H1 (cell line): Measurements from ENCODE around the gene IGSF23. TPM values are rescaled to one million over a fixed set of nuclear protein-coding genes. Genes with fewer than 3 reads are reported as not detected.

ENCODE experiments used
- CTCF ChIA-PET: fragments of 300-600 bp; sonication (Branson Sonifier 250); formaldehyde crosslinking; loops from one replicate; lab custom pipeline; 2021; ENCODE audit not compliant: partially characterized antibody; lab: Charles Lee
- POLR2A ChIA-PET: fragments of 300-600 bp; sonication (Branson Sonifier 250); formaldehyde crosslinking; loops from one replicate; lab custom pipeline; 2021; ENCODE audit warnings: inconsistent platforms; ENCODE audit not compliant: partially characterized antibody; lab: Charles Lee
- DNase-seq, 2 experiments: peaks; one replicate each; pipeline versions ENCODE4 v3.0.0 to v3.0.0-alpha.2; 2010 to 2022; ENCODE audit warnings: low spot score in 2 of 2, low read depth in 1 of 2, mixed read lengths in 1 of 2
- FAIRE-seq: peaks from 2 replicates; lab custom pipeline; 2011; peaks lifted over from hg19 to GRCh38; lab: Jason Lieb, UNC
- H2AFZ ChIP-seq: 2 replicates; pipeline ENCODE4 v1.8.1; 2012; ENCODE audit warnings: low read length, inconsistent platforms
- H2AK5ac ChIP-seq: 2 replicates; pipeline ENCODE4 v1.6.1; 2013; ENCODE audit warnings: low read depth, low read length
- H2BK120ac ChIP-seq: replicated peaks from 2 replicates; pipeline ENCODE3; 2013; ENCODE audit warnings: low read depth, low read length, inconsistent platforms
- H2BK12ac ChIP-seq: 2 replicates; pipeline ENCODE4 v1.6.1; 2013; ENCODE audit warnings: low read depth, low read length
- H2BK15ac ChIP-seq: 2 replicates; pipeline ENCODE4 v1.6.1; 2013; ENCODE audit warnings: low read length
- H2BK20ac ChIP-seq: 2 replicates; pipeline ENCODE4 v1.6.1; 2013; ENCODE audit warnings: low read length
- H2BK5ac ChIP-seq: 2 replicates; pipeline ENCODE4 v1.6.1; 2013; ENCODE audit warnings: low read depth, low read length
- H3K14ac ChIP-seq: 2 replicates; pipeline ENCODE4 v1.6.1; 2013; ENCODE audit warnings: inconsistent platforms; ENCODE audit not compliant: insufficient read length
- H3K18ac ChIP-seq: 2 replicates; pipeline ENCODE4 v1.6.1; 2013; ENCODE audit warnings: low read length; ENCODE audit errors: extremely low read depth
- H3K23ac ChIP-seq: 2 replicates; pipeline ENCODE4 v1.6.1; 2013; ENCODE audit warnings: inconsistent platforms; ENCODE audit not compliant: insufficient read length
- H3K23me2 ChIP-seq: 2 replicates; pipeline ENCODE4 v1.6.1; 2013; ENCODE audit warnings: low read depth, low read length
- H3K27ac ChIP-seq: 2 replicates; pipeline ENCODE4 v1.6.1; 2011; ENCODE audit warnings: low read depth, low read length, inconsistent platforms
- H3K27me3 ChIP-seq, 4 experiments: replicated peaks in 1 of 4; 1 replicate in 1 of 4; 2 replicates in 3 of 4; pipeline versions ENCODE4 v1.6.1 to v1.8.1; 2011 to 2013; ENCODE audit warnings: low read length in 3 of 4, mild to moderate bottlenecking in 3 of 4, inconsistent platforms in 2 of 4, mixed read lengths in 2 of 4, moderate library complexity in 1 of 4; ENCODE audit not compliant: control insufficient read depth in 3 of 4, insufficient read depth in 3 of 4; ENCODE audit errors: extremely low read depth in 1 of 4
- H3K36me3 ChIP-seq, 4 experiments: 2 replicates each; pipeline versions ENCODE4 v1.6.1 to v1.8.1; 2011 to 2013; ENCODE audit warnings: mild to moderate bottlenecking in 4 of 4, low read length in 3 of 4, moderate library complexity in 2 of 4, control low read depth in 1 of 4, inconsistent platforms in 1 of 4; ENCODE audit not compliant: insufficient read depth in 4 of 4, control insufficient read depth in 2 of 4
- H3K4ac ChIP-seq: replicated peaks from 2 replicates; pipeline ENCODE3; 2013; ENCODE audit warnings: low read length, low read depth, mixed read lengths, inconsistent platforms; ENCODE audit not compliant: insufficient read length
- H3K4me1 ChIP-seq, 4 experiments: replicated peaks in 1 of 4; 1 replicate in 1 of 4; 2 replicates in 3 of 4; pipeline versions ENCODE4 v1.6.1 to v1.8.1; 2011 to 2013; ENCODE audit warnings: low read length in 3 of 4, inconsistent platforms in 2 of 4, mixed read lengths in 1 of 4; ENCODE audit not compliant: insufficient read depth in 4 of 4, control insufficient read depth in 3 of 4
- H3K4me2 ChIP-seq, 2 experiments: 2 replicates each; pipeline versions ENCODE4 v1.6.1 to v1.8.1; 2011 to 2013; ENCODE audit warnings: low read depth in 2 of 2, low read length in 2 of 2, control low read depth in 1 of 2, inconsistent platforms in 1 of 2, mild to moderate bottlenecking in 1 of 2; ENCODE audit not compliant: insufficient read depth in 1 of 2
- H3K4me3 ChIP-seq, 4 experiments: fragments of 200-600, 300-600 bp in 1 of 4; sonication (generic), shearing (Covaris generic), sonication (Bioruptor Twin) in 1 of 4; 2 replicates each; pipeline versions ENCODE4 v1.5.1 to v1.8.1; 2011 to 2016; ENCODE audit warnings: low read length in 4 of 4, low read depth in 3 of 4, control low read depth in 2 of 4, inconsistent platforms in 2 of 4, mild to moderate bottlenecking in 2 of 4, mixed read lengths in 1 of 4, moderate library complexity in 1 of 4; ENCODE audit not compliant: insufficient read depth in 2 of 4; ENCODE audit errors: extremely low read depth in 1 of 4
- H3K56ac ChIP-seq: replicated peaks from 2 replicates; pipeline ENCODE3; 2013; ENCODE audit warnings: low read depth, mild to moderate bottlenecking, mixed read lengths, low read length, inconsistent platforms; ENCODE audit not compliant: insufficient read length
- H3K79me1 ChIP-seq: 2 replicates; pipeline ENCODE4 v1.6.1; 2013; ENCODE audit warnings: low read depth, low read length, control low read depth
- H3K79me2 ChIP-seq, 2 experiments: 2 replicates each; pipeline versions ENCODE4 v1.6.1 to v1.8.1; 2012 to 2013; ENCODE audit warnings: low read length in 2 of 2, mild to moderate bottlenecking in 2 of 2, inconsistent platforms in 1 of 2; ENCODE audit not compliant: insufficient read depth in 2 of 2, control insufficient read depth in 1 of 2
- H3K9ac ChIP-seq, 4 experiments: replicated peaks in 1 of 4; 1 replicate in 1 of 4; 2 replicates in 3 of 4; pipeline versions ENCODE4 v1.6.1 to v1.8.1; 2011 to 2013; ENCODE audit warnings: low read depth in 3 of 4, low read length in 3 of 4, control low read depth in 2 of 4, mild to moderate bottlenecking in 2 of 4, moderate library complexity in 2 of 4, inconsistent platforms in 1 of 4; ENCODE audit errors: extremely low read depth in 1 of 4
- H3K9me3 ChIP-seq, 2 experiments: 2 replicates each; pipeline versions ENCODE4 v1.6.1 to v1.8.1; 2012 to 2013; ENCODE audit warnings: mild to moderate bottlenecking in 2 of 2, moderate library complexity in 2 of 2, control low read depth in 1 of 2, inconsistent platforms in 1 of 2, low read depth in 1 of 2, low read length in 1 of 2, mixed read lengths in 1 of 2; ENCODE audit not compliant: insufficient read depth in 2 of 2
- H4K20me1 ChIP-seq, 2 experiments: replicated peaks in 1 of 2; 2 replicates each; pipeline versions ENCODE3 to v1.8.1; 2011 to 2013; ENCODE audit warnings: inconsistent platforms in 2 of 2, low read length in 2 of 2, mild to moderate bottlenecking in 1 of 2; ENCODE audit not compliant: insufficient read depth in 2 of 2, control insufficient read depth in 1 of 2
- H4K5ac ChIP-seq: 2 replicates; pipeline ENCODE4 v1.6.1; 2013; ENCODE audit warnings: low read length, low read depth, mixed read lengths, inconsistent platforms; ENCODE audit not compliant: insufficient read length
- H4K8ac ChIP-seq: 2 replicates; pipeline ENCODE4 v1.8.0; 2013; ENCODE audit warnings: mild to moderate bottlenecking, moderate library complexity, low read length, inconsistent platforms; ENCODE audit not compliant: insufficient read depth; ENCODE audit errors: extremely low read depth
- H4K91ac ChIP-seq: replicated peaks from 2 replicates; pipeline ENCODE3; 2013; ENCODE audit warnings: low read length, mixed read lengths, inconsistent platforms; ENCODE audit not compliant: insufficient read length
- BRCA1 ChIP-seq: IDR thresholded peaks from 2 replicates; pipeline ENCODE4 v1.6.1; 2012; ENCODE audit warnings: low read depth, low read length, improper control_type of control experiment
- EP300 ChIP-seq, 2 experiments: IDR thresholded peaks; 1 replicate in 1 of 2; 2 replicates in 1 of 2; pipeline ENCODE4 v1.6.1; 2011 to 2012; ENCODE audit warnings: low read depth in 2 of 2, low read length in 2 of 2, mild to moderate bottlenecking in 2 of 2, borderline replicate concordance in 1 of 2, inconsistent platforms in 1 of 2, moderate library complexity in 1 of 2
- GTF2F1 ChIP-seq: IDR thresholded peaks from 2 replicates; pipeline ENCODE4 v1.6.1; 2012; ENCODE audit warnings: low read depth, low read length, improper control_type of control experiment, borderline replicate concordance
- KDM1A ChIP-seq: fragments of 200-600, 300-600 bp; sonication (generic); IDR thresholded peaks from 2 replicates; pipeline ENCODE4 v1.7.1; 2016; ENCODE audit warnings: mild to moderate bottlenecking, low read length, borderline replicate concordance
- RAD21 ChIP-seq, 2 experiments: IDR thresholded peaks in 1 of 2; conservative IDR thresholded peaks in 1 of 2; 2 replicates each; pipeline ENCODE4 v1.6.1; 2011; ENCODE audit warnings: low read depth in 2 of 2, low read length in 2 of 2, improper control_type of control experiment in 1 of 2, inconsistent platforms in 1 of 2, mild to moderate bottlenecking in 1 of 2, moderate library complexity in 1 of 2
- SRF ChIP-seq: IDR thresholded peaks from 2 replicates; pipeline ENCODE4 v1.6.1; 2011; ENCODE audit warnings: mild to moderate bottlenecking, low read depth, low read length, moderate library complexity
- WGBS, 2 experiments: shearing (Covaris generic) in 1 of 2; methylation state at CpG; one replicate each; pipeline versions ENCODE4 v1.1.6 to v1.1.7; 2013 to 2015; ENCODE audit warnings: low lambda C conversion rate in 2 of 2, mixed read lengths in 2 of 2, inconsistent platforms in 1 of 2, low coverage in 1 of 2, missing lambda C conversion rate in 1 of 2; ENCODE audit not compliant: insufficient replicate concordance in 2 of 2, insufficient coverage in 1 of 2, insufficient read length in 1 of 2; ENCODE audit errors: extremely low coverage in 1 of 2, missing lambda C conversion rate in 1 of 2; 5-methylcytosine and 5-hydroxymethylcytosine counted together
- polyA plus RNA-seq, 7 experiments: library from polyadenylated mRNA; depleted of rRNA in 3 of 7; stranded (reverse) in 5 of 7; unstranded in 2 of 7; fragments of >200 nt in 5 of 7; fragments of 200-250 nt in 2 of 7; gene quantifications; 1 replicate in 5 of 7; 2 replicates in 1 of 7; 4 replicates in 1 of 7; pipeline versions ENCODE4 v1.2.1 to v1.2.3, GENCODE V29; 2011 to 2013; ENCODE audit warnings: missing spikeins in 2 of 7, mixed read lengths in 2 of 7
- total RNA-seq: library from RNA; stranded (reverse); fragmentation: NEBNext Ultra II Directional; extraction: Animal tissue kit (Norgen Biotek cat#: 25700); gene quantifications from 2 replicates; pipeline ENCODE4 v1.2.1, GENCODE V29; 2021

Gene IGSF23
- total and polyA plus RNA-seq, 2 of the 8 experiments (the other 6 are each of a cell fraction or from before 2014, with no cell fraction given): not detected

DNA sequence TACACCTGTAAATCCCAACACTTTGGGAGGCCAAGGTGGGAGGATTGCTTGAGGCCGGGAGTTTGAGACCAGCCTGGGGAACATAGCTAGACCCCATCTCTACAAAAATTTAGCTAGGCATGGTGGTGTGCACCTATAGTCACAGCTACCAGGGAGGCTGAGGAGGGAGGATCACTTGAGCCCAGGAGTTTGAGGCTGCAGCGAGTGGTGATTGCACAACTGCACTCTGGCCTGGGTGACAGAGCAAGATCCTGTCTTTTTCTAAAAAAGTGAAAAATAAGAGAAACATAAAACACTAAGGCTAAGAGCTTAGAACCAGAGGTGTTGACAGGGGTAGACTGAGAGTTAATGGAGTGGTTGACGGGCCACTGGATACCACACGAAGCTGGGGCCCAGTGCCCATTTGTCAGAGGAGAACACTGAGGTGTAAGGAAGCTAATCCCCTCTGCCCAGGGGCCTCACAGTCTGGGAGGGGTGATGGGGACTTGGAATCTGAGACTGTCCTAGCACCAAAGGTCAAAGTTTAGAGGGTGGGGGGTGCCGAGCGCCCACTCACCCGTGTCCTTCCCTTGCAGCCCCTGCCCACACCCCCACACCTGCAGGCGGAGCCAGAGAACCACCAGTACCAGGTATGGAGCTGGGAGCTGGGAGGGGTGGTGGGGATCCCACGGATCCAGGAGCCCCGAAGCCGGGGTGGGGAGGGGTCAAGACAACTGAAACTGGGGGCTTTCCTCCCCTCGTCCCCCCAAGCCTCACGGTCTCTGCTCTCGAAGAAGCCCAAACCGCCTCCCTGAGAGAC lies 68.8 kb downstream of the IGSF23 start:
- Histone ChIP-seq H4K91ac (no peak overlapping the region), H2BK5ac (no peak overlapping the region), H3K9me3 (no peaks in the 10 kb centered on the region), H3K79me1 (no peaks in the 10 kb centered on the region; the same call in 1 of the 2 replicates), H3K23me2 (no peaks in the 10 kb centered on the region), H2AK5ac (no peak overlapping the region), H3K4ac (no peak overlapping the region), H2BK120ac (no peak overlapping the region), H3K9ac (no peak overlapping the region), H2BK15ac (no peak overlapping the region), H3K36me3 (no peaks in the 10 kb centered on the region), H3K4me2 (no peak overlapping the region), H3K27me3 (no peaks in the 10 kb centered on the region), H3K23ac (no peak overlapping the region), H3K18ac (no peak overlapping the region), H4K5ac (no peak overlapping the region), H4K20me1 (no peaks in the 10 kb centered on the region), H4K8ac (no peak overlapping the region), H3K79me2 (no peaks in the 10 kb centered on the region), H2BK20ac (no peak overlapping the region), H3K14ac (no peak overlapping the region), H3K56ac (no peak overlapping the region), H3K4me3 (no peak overlapping the region), H3K27ac (no peak overlapping the region), H2BK12ac (no peak overlapping the region), H2AFZ (no peak overlapping the region), H3K4me1 (no peaks in the 10 kb centered on the region; a peak in 1 of 7 replicates)
- POLR2A ChIA-PET: interaction anchor here (0.7 to 1.2 kb wide), 2 partner anchors 76 to 166 kb away, joined by 3 to 5 read pairs; no protein-coding TSS in a partner anchor
- FAIRE-seq (no peak), DNase-seq (no peak)
- 88% methylated on average over 11 of the region's 15 CpGs; no CpG with 5 or more reads in 1 of the 2 experiments for WGBS, 2 experiments
- TF ChIP-seq GTF2F1 (no peak), KDM1A (0 out of 2 replicates have a peak, but pooled peaks have one; percentile 17), BRCA1 (no peak), SRF (no peak), RAD21 (IDR thresholded peaks at IDR 0.05 in 1 of 2, conservative IDR thresholded peaks at IDR 0.05 in 1 of 2; ENCODE audit: low read depth in 2 of 2, low read length in 2 of 2) (peak in 1 of 2 experiments; percentile 20; a peak in 1 of 4 replicates), EP300 (IDR thresholded peaks at IDR 0.05; ENCODE audit: borderline replicate concordance in 1 of 2, low read depth in 2 of 2, low read length in 2 of 2) (no peak)
- CTCF ChIA-PET: interaction anchor here (0.6 to 2.2 kb wide), 12 partner anchors 9 to 127 kb away, joined by 3 to 8 read pairs (median 4); no protein-coding TSS in a partner anchor
